Neural cell (in vitro differentiated cells): Measurements from ENCODE around the gene GSTM2.

Experiments
- EP300 ChIP-seq: fragments of 450-650 bp; conservative IDR thresholded peaks from 2 replicates; pipeline ENCODE4 v1.6.1; 2014; ENCODE audit warnings: antibody characterized with exemption, mild to moderate bottlenecking, moderate library complexity; ENCODE audit not compliant: poor library complexity, severe bottlenecking
- EZH2 ChIP-seq: fragments of 200-600, 300-800 bp; shearing (Covaris generic), sonication (generic); IDR thresholded peaks from 2 replicates; pipeline ENCODE4 v1.6.1; 2014; ENCODE audit warnings: antibody characterized with exemption, low read length, borderline replicate concordance, mild to moderate bottlenecking; ENCODE audit not compliant: insufficient read depth, poor library complexity, severe bottlenecking
- TF ChIP-seq, protein P1 (sequence below): fragments of 450-650 bp; IDR thresholded peaks from 2 replicates; pipeline ENCODE4 v1.5.1; 2014; ENCODE audit warnings: antibody characterized with exemption, mild to moderate bottlenecking, moderate library complexity; ENCODE audit not compliant: poor library complexity, severe bottlenecking
- TF ChIP-seq, protein P2 (sequence below): IDR thresholded peaks from 2 replicates; pipeline ENCODE4 v1.6.1; 2012; ENCODE audit warnings: borderline replicate concordance

DNA sequence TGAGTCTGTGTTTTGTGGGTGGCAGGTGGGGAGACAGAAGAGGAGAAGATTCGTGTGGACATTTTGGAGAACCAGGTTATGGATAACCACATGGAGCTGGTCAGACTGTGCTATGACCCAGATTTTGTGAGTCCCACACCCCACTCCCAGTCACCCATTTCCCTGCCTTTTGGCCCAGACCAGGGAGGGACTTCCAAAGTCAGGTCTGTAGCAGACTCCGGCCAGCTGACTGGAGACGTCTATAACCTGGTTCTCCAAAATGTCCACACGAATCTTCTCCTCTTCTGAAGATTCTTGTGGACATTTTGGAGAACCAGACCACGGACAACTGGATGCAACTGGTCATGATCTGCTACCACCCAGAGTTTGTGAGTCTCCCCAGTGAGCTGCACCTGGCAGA lies 45.8 kb downstream of the GSTM2 start:
- TF ChIP-seq, protein P1, sequence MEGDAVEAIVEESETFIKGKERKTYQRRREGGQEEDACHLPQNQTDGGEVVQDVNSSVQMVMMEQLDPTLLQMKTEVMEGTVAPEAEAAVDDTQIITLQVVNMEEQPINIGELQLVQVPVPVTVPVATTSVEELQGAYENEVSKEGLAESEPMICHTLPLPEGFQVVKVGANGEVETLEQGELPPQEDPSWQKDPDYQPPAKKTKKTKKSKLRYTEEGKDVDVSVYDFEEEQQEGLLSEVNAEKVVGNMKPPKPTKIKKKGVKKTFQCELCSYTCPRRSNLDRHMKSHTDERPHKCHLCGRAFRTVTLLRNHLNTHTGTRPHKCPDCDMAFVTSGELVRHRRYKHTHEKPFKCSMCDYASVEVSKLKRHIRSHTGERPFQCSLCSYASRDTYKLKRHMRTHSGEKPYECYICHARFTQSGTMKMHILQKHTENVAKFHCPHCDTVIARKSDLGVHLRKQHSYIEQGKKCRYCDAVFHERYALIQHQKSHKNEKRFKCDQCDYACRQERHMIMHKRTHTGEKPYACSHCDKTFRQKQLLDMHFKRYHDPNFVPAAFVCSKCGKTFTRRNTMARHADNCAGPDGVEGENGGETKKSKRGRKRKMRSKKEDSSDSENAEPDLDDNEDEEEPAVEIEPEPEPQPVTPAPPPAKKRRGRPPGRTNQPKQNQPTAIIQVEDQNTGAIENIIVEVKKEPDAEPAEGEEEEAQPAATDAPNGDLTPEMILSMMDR: no peak
- no peak for TF ChIP-seq EP300
- no peak for TF ChIP-seq EZH2
- TF ChIP-seq, protein P2, sequence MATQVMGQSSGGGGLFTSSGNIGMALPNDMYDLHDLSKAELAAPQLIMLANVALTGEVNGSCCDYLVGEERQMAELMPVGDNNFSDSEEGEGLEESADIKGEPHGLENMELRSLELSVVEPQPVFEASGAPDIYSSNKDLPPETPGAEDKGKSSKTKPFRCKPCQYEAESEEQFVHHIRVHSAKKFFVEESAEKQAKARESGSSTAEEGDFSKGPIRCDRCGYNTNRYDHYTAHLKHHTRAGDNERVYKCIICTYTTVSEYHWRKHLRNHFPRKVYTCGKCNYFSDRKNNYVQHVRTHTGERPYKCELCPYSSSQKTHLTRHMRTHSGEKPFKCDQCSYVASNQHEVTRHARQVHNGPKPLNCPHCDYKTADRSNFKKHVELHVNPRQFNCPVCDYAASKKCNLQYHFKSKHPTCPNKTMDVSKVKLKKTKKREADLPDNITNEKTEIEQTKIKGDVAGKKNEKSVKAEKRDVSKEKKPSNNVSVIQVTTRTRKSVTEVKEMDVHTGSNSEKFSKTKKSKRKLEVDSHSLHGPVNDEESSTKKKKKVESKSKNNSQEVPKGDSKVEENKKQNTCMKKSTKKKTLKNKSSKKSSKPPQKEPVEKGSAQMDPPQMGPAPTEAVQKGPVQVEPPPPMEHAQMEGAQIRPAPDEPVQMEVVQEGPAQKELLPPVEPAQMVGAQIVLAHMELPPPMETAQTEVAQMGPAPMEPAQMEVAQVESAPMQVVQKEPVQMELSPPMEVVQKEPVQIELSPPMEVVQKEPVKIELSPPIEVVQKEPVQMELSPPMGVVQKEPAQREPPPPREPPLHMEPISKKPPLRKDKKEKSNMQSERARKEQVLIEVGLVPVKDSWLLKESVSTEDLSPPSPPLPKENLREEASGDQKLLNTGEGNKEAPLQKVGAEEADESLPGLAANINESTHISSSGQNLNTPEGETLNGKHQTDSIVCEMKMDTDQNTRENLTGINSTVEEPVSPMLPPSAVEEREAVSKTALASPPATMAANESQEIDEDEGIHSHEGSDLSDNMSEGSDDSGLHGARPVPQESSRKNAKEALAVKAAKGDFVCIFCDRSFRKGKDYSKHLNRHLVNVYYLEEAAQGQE: no peak
